ENCODE data around the gene ATP8B4. TPM values are rescaled to one million over a fixed set of nuclear protein-coding genes. Genes with fewer than 3 reads are reported as not detected.

ATP8B4 gene
- total RNA-seq, 1 donor from 2014 or later, result 9.8 TPM

GRCh38 chr15:49915822-49916221 is 203.2 kb downstream of the ATP8B4 start:
- H3K27me3 ChIP-seq, result no peaks in the 10 kb centered on the region
- no peak overlapping the region for H3K27ac ChIP-seq
- no peaks in the 10 kb centered on the region for H3K36me3 ChIP-seq
- H3K4me3 ChIP-seq, result no peak overlapping the region
- no peaks in the 10 kb centered on the region for H3K4me1 ChIP-seq
- DNase-seq (ENCODE audit: extremely low spot score in 2 of 2), result no peak
- intact Hi-C loops (cut with DNase I), result no loop called here
- H3K9me3 ChIP-seq, result no peaks in the 10 kb centered on the region
- no peak for TF ChIP-seq CTCF (IDR thresholded peaks at IDR 0.05)
- TF ChIP-seq POLR2AphosphoS5 (IDR thresholded peaks at IDR 0.05; ENCODE audit: insufficient read depth in 1 of 2, low read depth in 1 of 2), result no peak
- no peak for TF ChIP-seq POLR2A (IDR thresholded peaks at IDR 0.05)

- Histone ChIP-seq H3K27me3 (no peaks in the 10 kb centered on the region), H3K36me3 (no peaks in the 10 kb centered on the region), H3K27ac (no peak overlapping the region), H3K4me1 (peaks cover under 1% of the 10 kb centered on the region), H3K9me3 (no peaks in the 10 kb centered on the region), H3K4me3 (no peak overlapping the region)
- intact Hi-C loops (cut with DNase I), result loop anchor here (10.0 kb wide), 1 partner anchor 146 kb away; no protein-coding TSS in a partner anchor
- TF ChIP-seq POLR2AphosphoS5 (IDR thresholded peaks at IDR 0.05; ENCODE audit: insufficient read depth in 1 of 2, low read depth in 1 of 2), result no peak
- no peak for DNase-seq (ENCODE audit: extremely low spot score in 2 of 2)
Observed at GRCh38 chr15:49908933-49909295, 210.1 kb downstream of the ATP8B4 start.

- H3K4me1 ChIP-seq, result peaks cover 6% of the 10 kb centered on the region
- TF ChIP-seq POLR2AphosphoS5 (IDR thresholded peaks at IDR 0.05; ENCODE audit: insufficient read depth in 1 of 2, low read depth in 1 of 2) (no peak), CTCF (IDR thresholded peaks at IDR 0.05) (no peak), POLR2A (IDR thresholded peaks at IDR 0.05) (no peak)
- no peak overlapping the region for H3K27ac ChIP-seq
- no peak overlapping the region for H3K4me3 ChIP-seq
- no peaks in the 10 kb centered on the region for H3K9me3 ChIP-seq
- no peak for DNase-seq (ENCODE audit: extremely low spot score in 2 of 2)
- no peaks in the 10 kb centered on the region for H3K36me3 ChIP-seq
- H3K27me3 ChIP-seq, result no peaks in the 10 kb centered on the region
- intact Hi-C loops (cut with DNase I), result loop anchor here (10.0 kb wide), 1 partner anchor 146 kb away; no protein-coding TSS in a partner anchor
Observed at GRCh38 chr15:49908236-49908932, 210.6 kb downstream of the ATP8B4 start.

GRCh38 chr15:49906966-49907365 is 212.1 kb downstream of the ATP8B4 start:
- H3K27ac ChIP-seq, result no peak overlapping the region
- intact Hi-C loops (cut with DNase I), result loop anchor here (10.0 kb wide), 1 partner anchor 148 kb away; no protein-coding TSS in a partner anchor
- TF ChIP-seq CTCF (IDR thresholded peaks at IDR 0.05) (no peak), POLR2A (IDR thresholded peaks at IDR 0.05) (no peak), POLR2AphosphoS5 (IDR thresholded peaks at IDR 0.05; ENCODE audit: insufficient read depth in 1 of 2, low read depth in 1 of 2) (no peak)

GRCh38 chr15:49905221-49905620 is 213.8 kb downstream of the ATP8B4 start:
- no peaks in the 10 kb centered on the region for H3K36me3 ChIP-seq
- H3K4me3 ChIP-seq, result no peak overlapping the region
- no peak for DNase-seq (ENCODE audit: extremely low spot score in 2 of 2)
- H3K4me1 ChIP-seq, result peaks cover 27% of the 10 kb centered on the region
- no peaks in the 10 kb centered on the region for H3K27me3 ChIP-seq
- intact Hi-C loops (cut with DNase I), result loop anchor here (10.0 kb wide), 1 partner anchor 150 kb away; no protein-coding TSS in a partner anchor
- no peak for TF ChIP-seq POLR2AphosphoS5 (IDR thresholded peaks at IDR 0.05; ENCODE audit: insufficient read depth in 1 of 2, low read depth in 1 of 2)
- no peak for TF ChIP-seq CTCF (IDR thresholded peaks at IDR 0.05)
- TF ChIP-seq POLR2A (IDR thresholded peaks at IDR 0.05), result no peak
- no peak overlapping the region for H3K27ac ChIP-seq
- no peaks in the 10 kb centered on the region for H3K9me3 ChIP-seq

More at GRCh38 chr15:49906966-49907365, 212.1 kb downstream of the ATP8B4 start:
- Histone ChIP-seq H3K4me3 (no peak overlapping the region), H3K4me1 (peaks cover 9% of the 10 kb centered on the region), H3K36me3 (no peaks in the 10 kb centered on the region), H3K9me3 (no peaks in the 10 kb centered on the region), H3K27me3 (no peaks in the 10 kb centered on the region)
- no peak for DNase-seq (ENCODE audit: extremely low spot score in 2 of 2)
